ENCODE measurements around the gene ZNF454.

DNA sequence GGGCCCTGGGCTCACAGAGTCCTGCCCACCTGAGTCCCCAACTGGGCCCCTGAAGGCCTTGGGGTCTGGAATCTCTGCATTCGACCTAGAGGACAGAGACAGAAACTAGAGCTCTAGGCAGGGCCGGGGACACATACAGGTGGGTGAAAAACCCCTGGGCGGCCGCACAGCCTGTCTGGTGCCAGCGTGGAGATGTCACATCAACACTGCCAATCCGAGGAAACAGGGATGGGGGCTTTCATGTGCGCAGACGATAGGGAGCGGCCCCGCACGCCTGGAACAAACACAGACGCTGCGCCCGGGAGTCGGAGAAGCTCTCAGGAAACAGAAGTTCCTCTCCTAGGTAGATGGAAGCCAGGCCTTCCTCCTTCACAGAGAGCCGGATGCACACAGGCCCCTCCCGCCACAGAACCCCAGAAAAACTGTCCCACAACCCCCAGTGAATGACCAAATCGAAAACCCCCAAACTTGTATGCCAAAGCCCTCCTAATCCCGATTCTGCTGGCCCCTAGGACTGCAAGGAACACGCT lies 52.3 kb downstream of the ZNF454 start:
- TF ChIP-seq EZH2 (IDR thresholded peaks at IDR 0.05; ENCODE audit: low read depth, unreplicated experiment) (no peak), POLR2AphosphoS5 (IDR thresholded peaks at IDR 0.05; ENCODE audit: low read depth) (no peak), REST (IDR thresholded peaks at IDR 0.05; ENCODE audit: unreplicated experiment) (no peak), ZNF331 (CRISPR knock-in tag; IDR thresholded peaks at IDR 0.05; ENCODE audit: low read depth) (no peak), EZH2phosphoT487 (IDR thresholded peaks at IDR 0.05; ENCODE audit: unreplicated experiment) (no peak)
- TF ChIP-seq, protein P1, sequence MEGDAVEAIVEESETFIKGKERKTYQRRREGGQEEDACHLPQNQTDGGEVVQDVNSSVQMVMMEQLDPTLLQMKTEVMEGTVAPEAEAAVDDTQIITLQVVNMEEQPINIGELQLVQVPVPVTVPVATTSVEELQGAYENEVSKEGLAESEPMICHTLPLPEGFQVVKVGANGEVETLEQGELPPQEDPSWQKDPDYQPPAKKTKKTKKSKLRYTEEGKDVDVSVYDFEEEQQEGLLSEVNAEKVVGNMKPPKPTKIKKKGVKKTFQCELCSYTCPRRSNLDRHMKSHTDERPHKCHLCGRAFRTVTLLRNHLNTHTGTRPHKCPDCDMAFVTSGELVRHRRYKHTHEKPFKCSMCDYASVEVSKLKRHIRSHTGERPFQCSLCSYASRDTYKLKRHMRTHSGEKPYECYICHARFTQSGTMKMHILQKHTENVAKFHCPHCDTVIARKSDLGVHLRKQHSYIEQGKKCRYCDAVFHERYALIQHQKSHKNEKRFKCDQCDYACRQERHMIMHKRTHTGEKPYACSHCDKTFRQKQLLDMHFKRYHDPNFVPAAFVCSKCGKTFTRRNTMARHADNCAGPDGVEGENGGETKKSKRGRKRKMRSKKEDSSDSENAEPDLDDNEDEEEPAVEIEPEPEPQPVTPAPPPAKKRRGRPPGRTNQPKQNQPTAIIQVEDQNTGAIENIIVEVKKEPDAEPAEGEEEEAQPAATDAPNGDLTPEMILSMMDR (conservative IDR thresholded peaks at IDR 0.05; ENCODE audit: low read depth in 2 of 2) = no peak
